ENCODE measurements around the gene ZNF254. TPM values are rescaled to one million over a fixed set of nuclear protein-coding genes. Genes with fewer than 3 reads are reported as not detected.

ZNF254 gene
- total RNA-seq, 4 donors from 2014 or later: 7.8 to 37.1 (median 14.8) TPM

DNA sequence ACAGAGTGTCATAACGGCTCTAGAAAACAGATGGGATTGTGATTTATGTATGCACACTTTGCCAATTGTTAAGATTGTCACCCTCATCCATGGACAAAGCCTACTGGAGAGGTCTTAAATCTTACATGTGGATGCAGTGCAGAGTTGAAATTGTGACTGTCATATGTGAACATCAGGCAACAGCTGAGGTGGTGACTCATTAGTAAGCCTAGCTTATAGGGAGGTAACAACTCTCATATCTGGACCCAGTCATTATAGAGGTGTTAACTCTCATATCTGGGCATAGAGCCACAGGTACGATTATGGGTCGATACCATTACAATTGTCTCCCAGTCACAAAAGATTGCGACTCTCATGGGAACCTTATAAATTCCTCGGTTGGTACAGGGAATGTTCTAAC lies 29.8 kb upstream of the ZNF254 start:
- no peak for DNase-seq
- H3K4me3 ChIP-seq: no peak overlapping the region
- H3K27me3 ChIP-seq: no peaks in the 10 kb centered on the region
- TF ChIP-seq POLR2A (IDR thresholded peaks at IDR 0.05): no peak
- TF ChIP-seq, protein P1, sequence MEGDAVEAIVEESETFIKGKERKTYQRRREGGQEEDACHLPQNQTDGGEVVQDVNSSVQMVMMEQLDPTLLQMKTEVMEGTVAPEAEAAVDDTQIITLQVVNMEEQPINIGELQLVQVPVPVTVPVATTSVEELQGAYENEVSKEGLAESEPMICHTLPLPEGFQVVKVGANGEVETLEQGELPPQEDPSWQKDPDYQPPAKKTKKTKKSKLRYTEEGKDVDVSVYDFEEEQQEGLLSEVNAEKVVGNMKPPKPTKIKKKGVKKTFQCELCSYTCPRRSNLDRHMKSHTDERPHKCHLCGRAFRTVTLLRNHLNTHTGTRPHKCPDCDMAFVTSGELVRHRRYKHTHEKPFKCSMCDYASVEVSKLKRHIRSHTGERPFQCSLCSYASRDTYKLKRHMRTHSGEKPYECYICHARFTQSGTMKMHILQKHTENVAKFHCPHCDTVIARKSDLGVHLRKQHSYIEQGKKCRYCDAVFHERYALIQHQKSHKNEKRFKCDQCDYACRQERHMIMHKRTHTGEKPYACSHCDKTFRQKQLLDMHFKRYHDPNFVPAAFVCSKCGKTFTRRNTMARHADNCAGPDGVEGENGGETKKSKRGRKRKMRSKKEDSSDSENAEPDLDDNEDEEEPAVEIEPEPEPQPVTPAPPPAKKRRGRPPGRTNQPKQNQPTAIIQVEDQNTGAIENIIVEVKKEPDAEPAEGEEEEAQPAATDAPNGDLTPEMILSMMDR (IDR thresholded peaks at IDR 0.05): no peak
- no peaks in the 10 kb centered on the region for H3K9me3 ChIP-seq
- H3K36me3 ChIP-seq: peaks cover 0 to 43% (median 0%) of the 10 kb centered on the region in 3 donors
- no peak overlapping the region for H3K27ac ChIP-seq
- H3K4me1 ChIP-seq: no peaks in the 10 kb centered on the region

DNA sequence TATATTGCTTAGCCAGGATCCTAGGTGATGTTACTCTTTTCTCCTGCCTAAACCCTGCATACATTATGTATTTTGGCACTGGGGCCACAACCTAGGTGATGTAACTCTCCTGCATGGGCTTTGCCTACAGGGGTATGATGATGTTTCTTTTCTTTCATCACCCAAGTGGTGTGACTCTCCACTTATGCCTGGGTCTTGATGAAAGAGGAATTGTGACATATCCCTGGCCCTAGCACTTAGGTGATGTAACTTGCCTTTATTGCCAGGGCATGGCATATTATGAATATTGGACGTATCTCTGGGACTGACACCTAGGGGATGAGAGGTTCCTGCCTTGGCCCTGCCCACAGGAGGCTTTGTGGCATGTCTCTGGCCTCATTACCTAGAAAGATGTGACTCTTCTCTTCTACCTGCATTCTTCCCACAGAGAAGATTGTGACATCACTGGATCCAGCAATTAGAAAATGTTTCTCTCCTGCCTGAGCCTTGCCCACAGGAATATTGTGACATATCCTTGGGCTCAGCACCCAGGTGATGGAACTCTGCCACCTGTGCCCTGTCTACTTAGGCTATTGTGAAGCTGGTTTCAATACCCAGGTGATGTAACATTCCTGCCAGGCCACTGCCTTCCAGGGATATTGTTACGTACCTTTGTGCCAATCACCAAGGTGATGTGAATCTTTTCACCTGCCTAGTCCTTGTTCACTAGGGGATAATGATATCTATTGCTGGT lies 27.3 kb upstream of the ZNF254 start:
- Histone ChIP-seq H3K4me3 (no peak overlapping the region), H3K4me1 (no peaks in the 10 kb centered on the region), H3K9me3 (no peaks in the 10 kb centered on the region), H3K27ac (no peak overlapping the region), H3K36me3 (peaks cover 0 to 24% (median 0%) of the 10 kb centered on the region in 3 donors), H3K27me3 (no peaks in the 10 kb centered on the region)
- TF ChIP-seq POLR2A (IDR thresholded peaks at IDR 0.05): no peak
- TF ChIP-seq, protein P1 (IDR thresholded peaks at IDR 0.05): no peak
- no peak for DNase-seq

DNA sequence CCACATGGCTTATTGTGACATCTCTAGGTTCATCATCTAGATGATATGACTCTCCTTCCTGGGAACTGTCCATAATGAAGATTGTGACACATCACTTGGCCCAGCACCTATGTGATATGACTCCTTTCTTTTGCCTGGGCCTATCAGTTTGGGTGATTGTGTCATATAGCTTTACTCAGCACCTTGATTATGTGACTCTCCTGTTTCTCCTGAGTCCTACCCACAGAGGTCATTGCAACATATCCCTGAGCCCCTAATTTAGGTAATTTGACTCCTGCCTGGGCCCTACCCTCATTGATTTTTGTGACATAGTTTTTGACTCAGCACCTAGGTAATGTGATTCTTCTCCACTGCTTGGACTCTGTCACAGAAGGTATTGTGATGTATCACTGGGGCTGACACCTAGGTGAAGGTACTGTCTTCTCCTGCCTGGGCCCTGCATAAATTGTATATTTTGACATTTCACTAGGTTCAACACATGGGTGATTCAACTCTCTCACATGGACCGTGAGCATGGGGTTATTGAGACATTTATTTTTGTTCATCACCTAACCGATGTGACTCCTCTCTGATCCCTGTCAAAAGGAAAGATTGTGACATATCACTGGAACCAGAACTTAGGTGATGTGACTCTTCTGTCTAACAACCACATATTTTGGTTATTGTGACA lies 26.2 kb upstream of the ZNF254 start:
- Histone ChIP-seq H3K36me3 (peaks cover 0 to 24% (median 0%) of the 10 kb centered on the region in 3 donors), H3K27me3 (no peaks in the 10 kb centered on the region), H3K9me3 (no peaks in the 10 kb centered on the region), H3K4me3 (no peak overlapping the region), H3K4me1 (no peaks in the 10 kb centered on the region), H3K27ac (no peak overlapping the region)
- no peak for TF ChIP-seq POLR2A (IDR thresholded peaks at IDR 0.05)
- TF ChIP-seq, protein P1 (IDR thresholded peaks at IDR 0.05): no peak
- DNase-seq: no peak

DNA sequence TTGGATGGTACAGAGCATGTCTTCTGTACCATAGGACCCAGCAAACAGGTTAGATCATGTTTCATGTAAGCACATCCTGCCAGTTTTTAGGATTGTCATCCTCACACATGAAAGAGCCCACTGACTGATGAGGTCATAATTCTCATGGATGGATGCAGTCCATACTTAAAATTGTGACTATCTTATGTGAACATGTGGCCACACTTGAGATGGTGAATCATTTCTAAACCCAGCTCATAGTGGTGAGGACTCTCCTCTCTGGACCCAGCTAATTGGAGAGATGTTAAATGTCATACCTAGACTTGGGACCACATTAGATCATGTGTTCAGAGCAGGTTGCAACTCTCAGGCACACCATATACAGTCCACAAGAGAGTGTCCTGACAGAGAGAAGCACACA lies 24.8 kb upstream of the ZNF254 start:
- Histone ChIP-seq H3K36me3 (peaks cover 0 to 24% (median 0%) of the 10 kb centered on the region in 3 donors), H3K9me3 (no peaks in the 10 kb centered on the region), H3K27me3 (no peaks in the 10 kb centered on the region), H3K4me3 (no peak overlapping the region), H3K4me1 (no peaks in the 10 kb centered on the region), H3K27ac (no peak overlapping the region)
- no peak for TF ChIP-seq POLR2A (IDR thresholded peaks at IDR 0.05)
- TF ChIP-seq, protein P1 (IDR thresholded peaks at IDR 0.05): no peak
- DNase-seq: no peak

DNA sequence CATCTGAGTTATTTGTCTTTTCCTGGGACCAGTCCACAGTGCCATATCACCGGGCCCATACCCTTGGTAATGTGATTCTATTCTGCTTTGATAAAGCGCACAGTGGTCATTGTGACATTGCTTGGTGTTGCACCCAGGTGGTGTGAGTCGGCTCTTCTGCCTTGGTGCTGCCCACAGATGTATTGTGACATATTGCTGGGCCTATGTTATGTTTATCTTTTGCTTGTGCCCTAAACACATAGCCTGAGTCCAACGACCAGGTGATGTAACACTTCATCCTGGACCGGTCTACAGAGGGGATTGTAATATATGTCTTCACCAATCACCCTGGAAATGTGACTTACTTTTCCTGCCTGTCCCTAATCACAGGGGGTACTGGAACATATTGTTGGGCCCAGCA lies 23.7 kb upstream of the ZNF254 start:
- DNase-seq: no peak
- Histone ChIP-seq H3K27me3 (no peaks in the 10 kb centered on the region), H3K36me3 (peaks cover 0 to 16% (median 0%) of the 10 kb centered on the region in 3 donors), H3K9me3 (no peaks in the 10 kb centered on the region), H3K27ac (no peak overlapping the region), H3K4me3 (no peak overlapping the region), H3K4me1 (no peaks in the 10 kb centered on the region)
- TF ChIP-seq POLR2A (IDR thresholded peaks at IDR 0.05): no peak

DNA sequence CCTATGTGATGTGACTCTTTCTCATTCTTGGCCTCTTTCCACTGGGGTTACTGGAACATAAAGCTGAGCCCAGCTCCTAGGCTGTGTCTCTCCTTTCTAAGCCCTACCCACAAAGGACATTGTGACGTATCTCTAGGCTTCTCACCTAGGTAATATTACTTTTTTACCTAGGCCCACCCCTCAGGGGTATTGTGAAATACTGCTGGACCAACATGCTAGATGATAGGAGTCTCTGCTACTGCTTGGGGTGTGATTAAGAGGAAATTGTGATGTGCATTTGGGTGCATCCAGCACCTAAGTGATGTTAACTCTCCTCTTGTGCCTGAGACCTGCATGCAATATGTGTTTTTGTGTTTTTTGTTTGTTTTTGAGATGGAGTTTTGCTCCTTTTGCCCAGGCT lies 22.8 kb upstream of the ZNF254 start:
- DNase-seq: no peak
- no peaks in the 10 kb centered on the region for H3K9me3 ChIP-seq
- peaks cover 0 to 16% (median 0%) of the 10 kb centered on the region in 3 donors for H3K36me3 ChIP-seq
- H3K27me3 ChIP-seq: no peaks in the 10 kb centered on the region
- H3K27ac ChIP-seq: no peak overlapping the region
- no peaks in the 10 kb centered on the region for H3K4me1 ChIP-seq
- H3K4me3 ChIP-seq: no peak overlapping the region
- TF ChIP-seq, protein P1 (IDR thresholded peaks at IDR 0.05): no peak
- TF ChIP-seq POLR2A (IDR thresholded peaks at IDR 0.05): no peak
